A673 (cell line): ENCODE measurements around the gene ANAPC2. TPM values are rescaled to one million over a fixed set of nuclear protein-coding genes. Genes with fewer than 3 reads are reported as not detected.

Experiments used
- BruUV-seq: library from RNA; stranded (reverse); fragments of 400-500 nt; replicated peaks from 2 replicates; lab custom pipeline; 2021; lab: Mats Ljungman, UMichigan
- CTCF ChIA-PET: fragments of 300-600 bp; sonication (Branson Sonifier 250); formaldehyde crosslinking; loops from one replicate; lab custom pipeline; 2022; ENCODE audit warnings: antibody characterized with exemption; lab: Charles Lee
- POLR2A ChIA-PET: fragments of 300-600 bp; sonication (Branson Sonifier 250); formaldehyde crosslinking; loops from one replicate; lab custom pipeline; 2022; ENCODE audit warnings: antibody characterized with exemption; ENCODE audit not compliant: low non-redundant PET; lab: Charles Lee
- DNase-seq: peaks from one replicate; pipeline ENCODE4 v3.0.0-alpha.2; 2015; ENCODE audit warnings: low spot score
- H3K27ac ChIP-seq: fragments of 200-600 bp; sonication (generic); 2 replicates; pipeline ENCODE4 v1.5.1; 2016; ENCODE audit warnings: mixed run types, low read depth, mild to moderate bottlenecking, mixed read lengths, antibody characterized with exemption, low read length; ENCODE audit not compliant: poor library complexity, severe bottlenecking
- H3K27me3 ChIP-seq: fragments of 200-600 bp; sonication (generic); replicated peaks from 2 replicates; pipeline ENCODE4 v1.6.1; 2017; ENCODE audit warnings: mixed run types, low read depth, mild to moderate bottlenecking, mixed read lengths, antibody characterized with exemption, low read length; ENCODE audit not compliant: insufficient read depth, poor library complexity
- H3K36me3 ChIP-seq: fragments of 200-600 bp; sonication (generic); 2 replicates; pipeline ENCODE4 v1.6.1; 2016; ENCODE audit warnings: mixed run types, mild to moderate bottlenecking, mixed read lengths, antibody characterized with exemption, low read length; ENCODE audit not compliant: insufficient read depth, poor library complexity, severe bottlenecking
- H3K4me1 ChIP-seq: fragments of 200-600 bp; sonication (generic); 2 replicates; pipeline ENCODE4 v1.6.1; 2017; ENCODE audit warnings: mixed run types, mild to moderate bottlenecking, mixed read lengths, antibody characterized with exemption, low read length; ENCODE audit not compliant: insufficient read depth, poor library complexity, severe bottlenecking
- H3K4me3 ChIP-seq: fragments of 200-600 bp; sonication (generic); 2 replicates; pipeline ENCODE4 v1.5.1; 2016; ENCODE audit warnings: low read depth, mixed run types, mild to moderate bottlenecking, mixed read lengths, low read length; ENCODE audit not compliant: poor library complexity, severe bottlenecking
- H3K9me3 ChIP-seq: fragments of 200-600 bp; sonication (generic); 2 replicates; pipeline ENCODE4 v1.6.1; 2016; ENCODE audit warnings: mixed run types, low read depth, mild to moderate bottlenecking, mixed read lengths, antibody characterized with exemption, low read length; ENCODE audit not compliant: poor library complexity, severe bottlenecking
- CTCF ChIP-seq: fragments of 300-800, 200-600 bp; sonication (generic); conservative IDR thresholded peaks from 2 replicates; pipeline ENCODE4 v1.5.1; 2017; ENCODE audit warnings: low read depth, mild to moderate bottlenecking, antibody characterized with exemption, low read length, moderate library complexity, mixed read lengths
- EZH2 ChIP-seq: fragments of 200-600 bp; sonication (generic); IDR thresholded peaks from 2 replicates; pipeline ENCODE4 v1.6.1; 2017; ENCODE audit warnings: borderline replicate concordance, low read depth, mild to moderate bottlenecking, mixed read lengths, antibody characterized with exemption, low read length; ENCODE audit not compliant: poor library complexity, severe bottlenecking
- intact Hi-C: fragments of 100-400 bp; cut with micrococcal nuclease; formaldehyde crosslinking; loops from one replicate; pipeline ENCODE4 v1.10.0; 2022; ENCODE audit not compliant: unreplicated experiment
- total RNA-seq: library from RNA; stranded (reverse); gene quantifications from 2 replicates; pipeline ENCODE4 v1.2.3, GENCODE V29; 2021

The ANAPC2 gene
- total RNA-seq, 1 experiment from 2014 or later: 49.6 TPM

- peaks cover 32% of the 10 kb centered on the region for H3K27me3 ChIP-seq
- TF ChIP-seq CTCF (no peak), EZH2 (no peak)
- no peaks in the 10 kb centered on the region for H3K9me3 ChIP-seq
- no peak overlapping the region for H3K27ac ChIP-seq
- peaks cover 3% of the 10 kb centered on the region for H3K4me1 ChIP-seq
- H3K36me3 ChIP-seq: no peaks in the 10 kb centered on the region
- intact Hi-C loops: no loop called here
- no TSS peak for BruUV-seq
- no peak for DNase-seq
- POLR2A ChIA-PET: no interaction called here
- H3K4me3 ChIP-seq: no peak overlapping the region
- CTCF ChIA-PET: interaction anchor here (0.6 kb wide), 2 partner anchors 13 to 29 kb away, joined by 3 read pairs; no protein-coding TSS in a partner anchor
Observed at GRCh38 chr9:137172901-137173795, 15.2 kb downstream of the ANAPC2 start.

DNA sequence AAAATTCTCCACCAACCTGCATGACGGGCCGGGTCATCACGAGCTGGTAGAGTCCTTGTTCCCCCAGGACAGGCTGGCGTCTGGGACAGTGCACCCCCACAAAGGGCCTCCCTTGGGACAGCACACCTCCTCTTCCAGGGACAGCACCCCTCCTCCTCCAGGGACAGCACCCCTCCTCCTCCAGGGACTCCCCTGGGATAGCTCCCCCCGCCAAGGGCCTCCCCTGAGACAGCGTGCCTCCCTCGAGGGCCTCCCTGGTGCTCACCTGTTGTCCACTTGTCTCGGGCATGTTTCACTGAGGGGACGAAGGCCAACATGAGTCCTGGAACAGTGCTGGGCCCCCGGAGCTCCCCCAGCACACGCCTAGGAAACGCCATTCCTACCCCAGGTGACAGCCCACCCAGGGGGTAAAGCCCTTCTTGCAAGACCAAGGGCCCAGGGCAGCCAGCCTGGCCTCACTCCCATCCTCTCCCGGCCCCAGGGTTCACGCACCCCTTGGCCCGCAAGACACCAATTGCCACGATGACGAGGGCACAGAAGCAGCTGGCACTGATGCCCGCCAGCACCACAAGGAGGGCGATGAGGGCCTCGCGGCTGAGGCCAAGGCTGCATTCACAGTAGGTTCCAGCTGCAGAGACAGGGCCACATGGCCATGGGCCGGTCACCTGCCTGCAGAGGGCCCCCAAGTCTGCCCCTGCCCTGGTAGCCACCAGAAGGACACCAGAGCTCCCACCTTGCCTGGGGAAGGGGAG lies 17.0 kb downstream of the ANAPC2 start:
- intact Hi-C loops: no loop called here
- no peak for DNase-seq
- no TSS peak for BruUV-seq
- H3K4me1 ChIP-seq: peaks cover 3% of the 10 kb centered on the region
- no peak overlapping the region for H3K27ac ChIP-seq
- peaks cover 50% of the 10 kb centered on the region for H3K27me3 ChIP-seq
- no peak overlapping the region for H3K4me3 ChIP-seq
- no peaks in the 10 kb centered on the region for H3K36me3 ChIP-seq
- ChIA-PET POLR2A (no interaction called here), CTCF (interaction anchor here (0.7 kb wide), 1 partner anchor 42 kb away, joined by 3 read pairs; no protein-coding TSS in a partner anchor)
- TF ChIP-seq CTCF (no peak), EZH2 (no peak)
- no peaks in the 10 kb centered on the region for H3K9me3 ChIP-seq

- Histone ChIP-seq H3K4me1 (peaks cover 3% of the 10 kb centered on the region), H3K27ac (no peak overlapping the region), H3K9me3 (no peaks in the 10 kb centered on the region), H3K4me3 (no peak overlapping the region), H3K36me3 (no peaks in the 10 kb centered on the region), H3K27me3 (peaks cover 57% of the 10 kb centered on the region)
- ChIA-PET CTCF (interaction anchor here (0.7 kb wide), 1 partner anchor 41 kb away, joined by 3 read pairs; no protein-coding TSS in a partner anchor), POLR2A (no interaction called here)
- BruUV-seq: no TSS peak
- intact Hi-C loops: no loop called here
- DNase-seq: no peak
- peak; percentile 1 for TF ChIP-seq EZH2
- TF ChIP-seq CTCF: no peak
Observed at GRCh38 chr9:137170486-137171148, 17.7 kb downstream of the ANAPC2 start.
